Memory B cell (primary cell): ENCODE results near the gene HNRNPA2B1.
"Not testable (repeated sequence)": the region's sequence is repeated elsewhere in the genome, so short reads cannot be mapped to it uniquely, and the experiment has no call there.

ENCODE experiments used
- ATAC-seq: fragments of 150-1000 bp; cut with Tn5 transposase; 2 replicates; pipeline ENCODE4 v1.10.0; 2021; ENCODE audit warnings: low read depth, mild to moderate bottlenecking, moderate library complexity
- DNase-seq, 2 donors: peaks; one replicate each; pipeline ENCODE4 v3.0.0; 2022; ENCODE audit warnings: low spot score in 2 of 2
- H3K27ac Mint-ChIP-seq: one replicate; pipeline ENCODE4 v1.8.0; 2022; ENCODE audit warnings: mild to moderate bottlenecking, moderate library complexity, mixed read lengths
- H3K27me3 Mint-ChIP-seq: one replicate; pipeline ENCODE4 v1.8.0; 2022; ENCODE audit warnings: mixed read lengths
- H3K36me3 Mint-ChIP-seq: one replicate; pipeline ENCODE4 v1.8.0; 2022; ENCODE audit warnings: mild to moderate bottlenecking, mixed read lengths
- H3K4me1 Mint-ChIP-seq: one replicate; pipeline ENCODE4 v1.8.0; 2022; ENCODE audit warnings: mixed read lengths
- H3K4me3 Mint-ChIP-seq: one replicate; pipeline ENCODE4 v1.8.0; 2022; ENCODE audit warnings: mild to moderate bottlenecking, moderate library complexity, mixed read lengths
- H3K9me3 Mint-ChIP-seq: one replicate; pipeline ENCODE4 v1.8.0; 2022; ENCODE audit warnings: mixed read lengths

The HNRNPA2B1 gene

GRCh38 chr7:26171601-26172000 lies 28.9 kb downstream of the HNRNPA2B1 start:
- DNase-seq: no peak

GRCh38 chr7:26170663-26171062 lies 29.9 kb downstream of the HNRNPA2B1 start:
- ATAC-seq (no peak), DNase-seq (no peak)
- H3K9me3 Mint-ChIP-seq: no peaks in the 10 kb centered on the region
- peaks cover 13% of the 10 kb centered on the region for H3K36me3 Mint-ChIP-seq
- H3K4me1 Mint-ChIP-seq: peaks cover 11% of the 10 kb centered on the region
- no peak overlapping the region for H3K4me3 Mint-ChIP-seq
- no peak overlapping the region for H3K27ac Mint-ChIP-seq
- H3K27me3 Mint-ChIP-seq: no peaks in the 10 kb centered on the region

More at GRCh38 chr7:26171601-26172000, 28.9 kb downstream of the HNRNPA2B1 start:
- peaks cover 13% of the 10 kb centered on the region for H3K36me3 Mint-ChIP-seq
- no peak overlapping the region for H3K27ac Mint-ChIP-seq
- H3K4me1 Mint-ChIP-seq: peaks cover 8% of the 10 kb centered on the region
- no peaks in the 10 kb centered on the region for H3K9me3 Mint-ChIP-seq
- no peaks in the 10 kb centered on the region for H3K27me3 Mint-ChIP-seq
- ATAC-seq: no peak
- no peak overlapping the region for H3K4me3 Mint-ChIP-seq

DNA sequence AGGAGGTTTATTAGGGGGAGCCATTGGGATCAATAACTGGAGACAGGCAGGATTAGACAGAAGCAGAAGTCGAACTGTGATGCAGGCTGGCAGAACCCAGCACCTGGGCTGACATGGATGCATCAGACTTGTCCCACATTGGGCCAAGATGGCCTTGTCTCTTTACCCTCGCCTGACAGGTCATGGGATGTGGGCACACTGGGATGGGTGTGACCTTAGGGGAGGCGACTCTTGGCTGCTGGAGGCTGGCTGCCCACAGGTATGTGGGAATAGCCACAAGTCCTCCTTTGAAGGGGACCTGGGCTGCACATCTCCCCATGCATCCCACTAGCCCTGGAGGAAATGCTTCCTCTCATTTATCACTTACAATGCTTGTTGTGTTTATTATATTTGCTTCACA lies 31.3 kb downstream of the HNRNPA2B1 start:
- Mint-ChIP-seq H3K36me3 (peaks cover 13% of the 10 kb centered on the region), H3K4me3 (no peak overlapping the region), H3K4me1 (peaks cover 11% of the 10 kb centered on the region), H3K9me3 (no peaks in the 10 kb centered on the region), H3K27ac (no peak overlapping the region), H3K27me3 (no peaks in the 10 kb centered on the region)
- DNase-seq: no peak
- no peak for ATAC-seq

GRCh38 chr7:26168458-26169023 lies 32.0 kb downstream of the HNRNPA2B1 start:
- no peaks in the 10 kb centered on the region for H3K9me3 Mint-ChIP-seq
- no peak overlapping the region for H3K4me3 Mint-ChIP-seq
- H3K27me3 Mint-ChIP-seq: no peaks in the 10 kb centered on the region
- peaks cover 9% of the 10 kb centered on the region for H3K4me1 Mint-ChIP-seq
- ATAC-seq (no peak), DNase-seq (no peak)
- H3K36me3 Mint-ChIP-seq: peaks cover 8% of the 10 kb centered on the region
- H3K27ac Mint-ChIP-seq: no peak overlapping the region

GRCh38 chr7:26167303-26167934 lies 33.1 kb downstream of the HNRNPA2B1 start:
- peak; percentile 53 for ATAC-seq
- DNase-seq: no peak
- no peak overlapping the region for H3K4me3 Mint-ChIP-seq
- no peaks in the 10 kb centered on the region for H3K9me3 Mint-ChIP-seq
- H3K27me3 Mint-ChIP-seq: no peaks in the 10 kb centered on the region
- H3K27ac Mint-ChIP-seq: peak overlapping the region; percentile 63
- H3K4me1 Mint-ChIP-seq: peaks cover 9% of the 10 kb centered on the region
- H3K36me3 Mint-ChIP-seq: peaks cover 8% of the 10 kb centered on the region

DNA sequence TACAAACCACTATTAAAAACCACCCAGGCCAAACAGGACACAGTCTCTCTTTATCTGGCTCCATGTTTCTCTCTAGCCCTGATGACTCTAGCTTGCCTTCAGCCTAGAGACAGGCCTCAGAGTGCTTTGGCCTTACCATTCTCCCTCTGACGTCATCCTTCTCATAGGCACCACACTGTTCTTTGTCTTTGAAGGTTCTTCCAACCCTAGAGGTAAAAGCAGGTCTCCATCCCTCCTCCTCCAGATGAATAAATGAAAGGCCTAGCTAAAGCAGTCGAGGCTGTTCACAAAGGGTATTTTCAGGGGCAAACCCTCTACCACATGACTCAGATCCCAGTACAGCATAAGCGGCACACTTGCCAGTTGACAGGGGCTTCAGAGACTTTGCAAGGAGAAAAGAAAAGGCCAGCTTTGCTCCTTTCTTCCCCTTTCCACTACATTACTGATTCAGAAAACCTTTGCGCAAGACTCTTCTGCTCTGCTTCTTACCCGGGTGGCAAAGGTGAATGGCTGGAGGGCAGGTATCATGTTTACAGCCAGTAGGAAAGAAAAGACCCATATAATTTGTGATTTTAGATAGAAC lies 33.8 kb downstream of the HNRNPA2B1 start:
- no peaks in the 10 kb centered on the region for H3K9me3 Mint-ChIP-seq
- ATAC-seq: no peak
- no peak overlapping the region for H3K4me3 Mint-ChIP-seq
- no peak for DNase-seq
- peak overlapping the region; percentile 63 for H3K27ac Mint-ChIP-seq
- peaks cover 7% of the 10 kb centered on the region for H3K36me3 Mint-ChIP-seq
- H3K4me1 Mint-ChIP-seq: peaks cover 9% of the 10 kb centered on the region
- no peaks in the 10 kb centered on the region for H3K27me3 Mint-ChIP-seq

- H3K27me3 Mint-ChIP-seq: no peaks in the 10 kb centered on the region
- peaks cover 9% of the 10 kb centered on the region for H3K4me1 Mint-ChIP-seq
- H3K4me3 Mint-ChIP-seq: no peak overlapping the region
- H3K27ac Mint-ChIP-seq: no peak overlapping the region
- peaks cover 5% of the 10 kb centered on the region for H3K36me3 Mint-ChIP-seq
- DNase-seq: no peak
- H3K9me3 Mint-ChIP-seq: no peaks in the 10 kb centered on the region
- ATAC-seq: no peak
Observed at GRCh38 chr7:26165950-26166683, 34.4 kb downstream of the HNRNPA2B1 start.

DNA sequence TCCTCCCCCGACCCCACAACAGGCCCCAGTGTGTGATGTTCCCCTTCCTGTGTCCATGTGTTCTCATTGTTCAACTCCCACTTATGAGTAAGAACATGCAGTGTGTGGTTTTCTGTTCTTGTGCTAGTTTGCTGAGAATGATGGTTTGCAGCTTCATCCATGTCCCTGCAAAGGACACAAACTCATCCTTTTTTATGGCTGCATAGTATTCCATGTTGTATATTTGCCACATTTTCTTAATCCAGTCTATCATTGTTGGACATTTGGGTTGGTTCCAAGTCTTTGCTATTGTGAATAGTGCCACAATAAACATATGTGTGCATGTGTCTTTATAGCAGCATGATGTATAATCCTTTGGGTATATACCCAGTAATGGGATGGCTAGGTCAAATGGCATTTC lies 36.7 kb downstream of the HNRNPA2B1 start:
- H3K27ac Mint-ChIP-seq, DNase-seq, H3K27me3 Mint-ChIP-seq, H3K4me3 Mint-ChIP-seq, H3K9me3 Mint-ChIP-seq, ATAC-seq, H3K36me3 Mint-ChIP-seq: not testable (repeated sequence)
- peaks cover 15% of the 10 kb centered on the region for H3K4me1 Mint-ChIP-seq

GRCh38 chr7:26162431-26162830 lies 38.1 kb downstream of the HNRNPA2B1 start:
- Mint-ChIP-seq H3K4me1 (peaks cover 19% of the 10 kb centered on the region), H3K4me3 (no peak overlapping the region), H3K27ac (no peak overlapping the region)

GRCh38 chr7:26160896-26161295 lies 39.6 kb downstream of the HNRNPA2B1 start:
- H3K36me3 Mint-ChIP-seq: peaks cover 2% of the 10 kb centered on the region
- ATAC-seq (no peak), DNase-seq (no peak)
- no peak overlapping the region for H3K27ac Mint-ChIP-seq
- H3K4me3 Mint-ChIP-seq: no peak overlapping the region
- H3K9me3 Mint-ChIP-seq: no peaks in the 10 kb centered on the region
- peaks cover 16% of the 10 kb centered on the region for H3K4me1 Mint-ChIP-seq
- no peaks in the 10 kb centered on the region for H3K27me3 Mint-ChIP-seq

More at GRCh38 chr7:26162431-26162830, 38.1 kb downstream of the HNRNPA2B1 start:
- DNase-seq: no peak
- peaks cover 2% of the 10 kb centered on the region for H3K36me3 Mint-ChIP-seq
- no peaks in the 10 kb centered on the region for H3K27me3 Mint-ChIP-seq
- ATAC-seq: no peak
- no peaks in the 10 kb centered on the region for H3K9me3 Mint-ChIP-seq

GRCh38 chr7:26159243-26159642 lies 41.3 kb downstream of the HNRNPA2B1 start:
- no peaks in the 10 kb centered on the region for H3K9me3 Mint-ChIP-seq
- no peaks in the 10 kb centered on the region for H3K36me3 Mint-ChIP-seq
- no peak overlapping the region for H3K4me3 Mint-ChIP-seq
- no peaks in the 10 kb centered on the region for H3K27me3 Mint-ChIP-seq
- DNase-seq: no peak
- peak overlapping the region; percentile 68 for H3K27ac Mint-ChIP-seq
- no peak for ATAC-seq
- peaks cover 24% of the 10 kb centered on the region for H3K4me1 Mint-ChIP-seq

- no peaks in the 10 kb centered on the region for H3K27me3 Mint-ChIP-seq
- H3K36me3 Mint-ChIP-seq: no peaks in the 10 kb centered on the region
- DNase-seq: no peak
- ATAC-seq: no peak
- H3K4me3 Mint-ChIP-seq: no peak overlapping the region
- H3K4me1 Mint-ChIP-seq: peaks cover 36% of the 10 kb centered on the region
- H3K9me3 Mint-ChIP-seq: no peaks in the 10 kb centered on the region
- H3K27ac Mint-ChIP-seq: peak overlapping the region; percentile 83
Observed at GRCh38 chr7:26157520-26158105, 42.9 kb downstream of the HNRNPA2B1 start.

DNA sequence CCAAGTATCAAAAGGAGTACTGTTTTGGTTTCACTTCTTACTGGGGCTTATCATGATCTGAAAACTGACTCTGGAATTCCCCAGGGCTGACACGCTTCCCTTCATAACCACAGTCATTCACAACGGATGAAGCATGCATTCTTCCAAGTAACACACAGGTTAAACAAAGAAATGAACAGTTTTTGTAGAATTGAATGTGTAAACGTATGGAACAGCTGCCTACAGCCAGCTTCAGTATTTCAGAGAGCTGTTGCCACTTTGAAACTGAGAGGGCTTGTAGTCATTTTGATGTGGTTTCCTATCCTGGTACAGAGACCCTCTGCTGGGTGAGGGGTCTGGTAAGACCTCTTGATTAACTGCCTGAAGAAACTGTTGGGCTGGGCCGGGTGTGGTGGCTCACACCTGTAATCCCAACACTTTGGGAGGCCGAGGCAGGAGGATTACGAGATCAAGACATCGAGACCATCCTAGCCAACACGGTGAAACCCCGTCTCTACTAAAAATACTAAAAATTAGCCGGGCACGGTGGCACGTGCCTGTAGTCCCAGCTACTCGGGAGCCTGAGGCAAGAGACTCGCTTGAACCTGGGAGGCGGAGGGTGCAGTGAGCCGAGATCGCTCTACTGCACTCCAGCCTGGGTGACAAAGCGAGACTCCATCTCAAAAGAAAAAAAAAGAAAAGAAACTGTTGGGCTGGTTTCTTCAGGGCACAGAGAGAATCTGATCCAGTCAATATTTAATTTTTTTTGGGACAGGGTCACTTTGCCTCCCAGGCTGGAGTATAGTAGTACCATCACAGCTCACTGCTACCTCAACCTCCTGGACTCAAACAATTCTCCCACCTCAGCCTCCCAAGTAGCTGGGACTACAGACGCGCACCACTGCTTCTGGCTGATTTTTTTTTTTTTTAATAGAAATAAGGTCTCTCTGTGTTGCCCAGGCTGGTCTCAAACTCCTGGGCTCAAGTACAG lies 43.8 kb downstream of the HNRNPA2B1 start:
- Mint-ChIP-seq H3K27ac (peak overlapping the region; percentile 96), H3K9me3 (no peaks in the 10 kb centered on the region), H3K27me3 (no peaks in the 10 kb centered on the region), H3K36me3 (no peaks in the 10 kb centered on the region), H3K4me3 (peak overlapping the region; percentile 80), H3K4me1 (peaks cover 38% of the 10 kb centered on the region)
- ATAC-seq (peak; percentile 74), DNase-seq (peak in 1 of 2 donors; percentile 55)
